ENCODE results near the gene DYNLT1. TPM values are rescaled to one million over a fixed set of nuclear protein-coding genes. Genes with fewer than 3 reads are reported as not detected.

DYNLT1 gene
- total and polyA plus RNA-seq, 10 of the 15 experiments (the other 5 are each of a cell fraction or from before 2014, with no cell fraction given): 33.6 to 298 (median 89.2) TPM

DNA sequence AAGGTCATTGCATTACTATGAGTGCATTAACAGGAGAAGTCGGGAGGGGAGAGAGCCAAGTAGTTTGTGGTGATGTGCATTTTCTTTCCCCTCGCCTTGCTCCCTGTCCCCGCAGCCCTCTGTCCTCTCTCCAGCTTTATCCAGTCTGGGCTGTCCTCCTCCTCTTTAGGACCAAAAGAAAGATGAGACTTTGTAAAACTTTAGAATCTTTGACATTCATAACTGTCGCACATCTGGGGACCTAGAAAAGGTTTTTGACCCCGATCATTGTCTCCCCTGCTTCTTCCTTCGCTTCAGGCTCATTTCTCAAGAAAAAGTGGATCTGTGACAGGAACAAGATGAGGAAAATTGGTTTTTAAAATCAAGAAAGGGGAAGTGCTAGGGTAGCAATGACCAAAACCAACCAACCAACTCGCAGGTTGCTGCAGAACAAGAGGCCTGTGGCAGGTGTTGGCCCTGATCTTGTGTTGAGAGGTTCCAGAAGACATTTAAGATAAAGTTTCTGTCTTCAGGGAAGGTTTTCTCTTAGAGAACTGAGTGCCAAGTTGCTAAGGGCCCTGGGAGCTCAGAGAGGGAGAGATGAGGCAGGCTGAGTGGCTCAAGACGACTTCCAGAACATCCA lies 22.9 kb upstream of the DYNLT1 start:
- no TSS peak for BruUV-seq (replicated peaks)
- CTCF ChIA-PET: interaction anchor here (0.6 to 1.7 kb wide), 6 partner anchors 8 to 455 kb away, joined by 3 to 6 read pairs (median 4); partner anchors contain the start of gene DYNLT1
- no peak for DNase-seq (ENCODE audit: low read depth, low spot score)

More for the DNA sequence above, 22.9 kb upstream of the DYNLT1 start:
- Histone ChIP-seq H3K27me3 (replicated peaks in 1 of 2; ENCODE audit: control insufficient read depth in 2 of 2, insufficient read depth in 2 of 2, low read length in 1 of 2) (no peaks in the 10 kb centered on the region), H3K9ac (ENCODE audit: control insufficient read depth, insufficient read depth, low read length) (no peak overlapping the region), H3K4me1 (ENCODE audit: control insufficient read depth, insufficient read depth, low read length) (peaks cover 11% of the 10 kb centered on the region; the same call in 1 of the 2 replicates), H4K20me1 (ENCODE audit: control insufficient read depth, insufficient read depth) (no peaks in the 10 kb centered on the region), H3K4me3 (peak overlapping the region; percentile 8; the same call in 1 of the 2 replicates), H3K4me2 (ENCODE audit: control insufficient read depth, insufficient read depth) (peak overlapping the region; percentile 28), H3K27ac (ENCODE audit: control insufficient read depth, insufficient read depth) (peak overlapping the region; percentile 36; the same call in 1 of the 2 replicates), H3K9me3 (replicated peaks; ENCODE audit: control insufficient read depth, insufficient read depth, low read length) (no peaks in the 10 kb centered on the region), H3K36me3 (ENCODE audit: control insufficient read depth in 2 of 2, insufficient read depth in 2 of 2, low read length in 1 of 2) (no peaks in the 10 kb centered on the region; a peak in 2 of 4 replicates), H3K79me2 (ENCODE audit: control insufficient read depth, insufficient read depth, low read length) (no peaks in the 10 kb centered on the region), H2AFZ (ENCODE audit: control insufficient read depth, low read depth, low read length) (peak overlapping the region; percentile 12; the same call in 1 of the 2 replicates)
- WGBS (ENCODE audit: insufficient coverage, insufficient replicate concordance, low lambda C conversion rate, missing lambda C conversion rate): 50% methylated on average over 8 of the region's 8 CpGs
- FAIRE-seq: no peak
- ChIA-PET POLR2A (interaction anchor here (0.6 to 2.9 kb wide), 5 partner anchors 14 to 205 kb away, joined by 4 to 13 read pairs (median 8); partner anchors contain the start of gene SYTL3), RAD21 (ENCODE audit: unreplicated experiment) (interaction anchor here (1.0 kb wide), 1 partner anchor 23 kb away, joined by 4 read pairs; the partner anchor contains the start of gene DYNLT1), SMC1A (ENCODE audit: uncharacterized antibody, unreplicated experiment) (interaction anchor here (1.1 to 3.2 kb wide), 2 partner anchors 18 to 23 kb away, joined by 4 to 16 read pairs; partner anchors contain the start of gene SYTL3)
- TF ChIP-seq SUPT20H (IDR thresholded peaks at IDR 0.05; ENCODE audit: borderline replicate concordance, control insufficient read depth, low read depth, low read length) (no peak), MYB (IDR thresholded peaks at IDR 0.05; ENCODE audit: borderline replicate concordance, low read depth, low read length) (no peak), SUZ12 (IDR thresholded peaks at IDR 0.05; ENCODE audit: unreplicated experiment) (no peak), SPI1 (IDR thresholded peaks at IDR 0.05; ENCODE audit: borderline replicate concordance, insufficient read depth, low read depth, low read length) (peak; percentile 88), PML (IDR thresholded peaks at IDR 0.05; ENCODE audit: low read length) (no peak), SRF (IDR thresholded peaks at IDR 0.05; ENCODE audit: low read depth in 2 of 2, low read length in 2 of 2) (0 out of 4 replicates have a peak, but pooled peaks of 1 of the 2 experiments have one; percentile 32)
- in situ Hi-C loops (cut with MboI) (no loop called here), intact Hi-C loops (cut with micrococcal nuclease; ENCODE audit: unreplicated experiment) (no loop called here)
- ATAC-seq: peak; percentile 62

All from GM12878 (cell line).